GM20000 (cell line): ENCODE data around the gene CEP57L1.

Source experiments
- DNase-seq: peaks from one replicate; pipeline ENCODE4 v3.0.0; 2012; ENCODE audit warnings: low spot score
- CTCF ChIP-seq: IDR thresholded peaks from 2 replicates; pipeline ENCODE4 v1.5.1; 2012; ENCODE audit warnings: mild to moderate bottlenecking, control low read depth; ENCODE audit errors: extremely low read depth, missing control alignments

CEP57L1 gene

GRCh38 chr6:109074133-109074415, 21.2 kb upstream of the CEP57L1 start:
- no peak for TF ChIP-seq CTCF
- DNase-seq, result no peak

GRCh38 chr6:109075934-109076333, 19.4 kb upstream of the CEP57L1 start:
- TF ChIP-seq CTCF, result no peak
- no peak for DNase-seq

- no peak for TF ChIP-seq CTCF
- DNase-seq, result no peak
Measured at GRCh38 chr6:109076377-109076776, 18.9 kb upstream of the CEP57L1 start.

- no peak for TF ChIP-seq CTCF
- no peak for DNase-seq
Measured at GRCh38 chr6:109079981-109080380, 15.3 kb upstream of the CEP57L1 start.

GRCh38 chr6:109081026-109081425, 14.3 kb upstream of the CEP57L1 start:
- no peak for TF ChIP-seq CTCF
- no peak for DNase-seq

GRCh38 chr6:109081516-109082187, 13.7 kb upstream of the CEP57L1 start:
- no peak for TF ChIP-seq CTCF
- DNase-seq, result no peak

- DNase-seq, result no peak
- no peak for TF ChIP-seq CTCF
Measured at GRCh38 chr6:109082188-109082577, 13.1 kb upstream of the CEP57L1 start.
